HG02798 (cell line): ENCODE results near the gene SEMA6C.
"Not testable (repeated sequence)": the region's sequence is repeated elsewhere in the genome, so short reads cannot be mapped to it uniquely, and the experiment has no call there.

Experiments
- ATAC-seq: cut with Tn5 transposase; IDR thresholded peaks from one replicate; pipeline ENCODE4 v1.9.1; 2021; ENCODE audit warnings: mild to moderate bottlenecking; ENCODE audit not compliant: unreplicated experiment, poor library complexity

Gene SEMA6C

DNA sequence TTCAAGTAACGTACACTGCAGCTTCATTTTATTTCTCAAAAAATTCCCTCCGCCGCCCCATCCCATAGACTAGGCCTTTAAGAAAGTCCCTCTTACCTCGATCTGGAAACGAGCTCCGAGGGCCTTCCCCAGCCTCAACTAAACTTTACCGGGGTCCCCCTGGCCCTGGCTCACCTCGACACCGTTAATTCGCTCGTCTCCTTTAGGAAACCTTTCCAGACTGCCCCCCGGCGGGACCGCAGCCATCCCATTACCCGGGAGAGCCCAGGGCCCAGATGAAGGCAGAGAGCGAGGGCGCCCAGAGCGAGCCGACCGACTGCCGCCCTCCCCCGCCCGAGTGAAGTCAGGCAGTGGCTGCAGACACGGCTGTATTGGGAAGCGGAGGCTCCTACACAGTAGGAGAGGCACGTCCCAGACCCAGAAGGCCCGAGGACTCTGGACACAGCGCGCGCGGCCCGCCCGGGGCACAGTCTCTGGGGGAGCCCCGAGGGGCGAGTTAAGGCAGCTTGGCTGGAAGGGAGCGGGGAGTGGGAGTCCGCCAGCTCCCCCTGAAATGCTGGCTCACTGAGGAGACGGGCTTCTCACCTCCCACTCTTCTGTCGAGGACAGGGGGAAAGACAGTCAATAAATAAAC lies 14.6 kb downstream of the SEMA6C start:
- ATAC-seq, result no peak

DNA sequence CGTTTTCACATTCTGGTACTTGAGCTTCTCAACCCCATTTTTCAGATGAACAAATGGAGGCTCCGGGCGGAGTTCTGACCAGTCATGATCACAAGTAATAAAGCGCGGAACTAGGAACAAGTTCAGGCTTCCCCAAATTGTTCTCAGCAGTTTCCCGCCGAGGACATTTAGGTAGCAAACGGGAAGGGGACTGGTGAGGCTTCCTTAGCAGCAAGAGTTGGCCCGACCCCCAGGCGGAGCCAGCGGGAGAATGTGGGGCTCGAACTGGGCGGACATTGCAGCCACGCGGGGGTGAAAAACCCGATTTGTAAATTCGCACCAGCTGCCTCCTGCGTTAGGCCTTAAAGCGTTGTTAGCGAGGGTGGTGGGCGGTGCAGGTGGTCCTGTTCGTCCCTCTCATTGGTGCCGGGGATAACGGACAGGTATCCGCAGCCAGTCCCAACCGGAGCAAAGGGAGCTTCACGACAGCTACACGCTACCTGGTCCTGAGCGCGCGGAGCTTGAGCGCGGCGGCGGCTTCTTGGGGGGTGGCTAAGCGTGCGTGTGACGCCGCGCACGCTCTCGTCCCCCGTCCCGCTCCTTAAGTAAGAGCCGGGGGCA lies 15.3 kb downstream of the SEMA6C start:
- no peak for ATAC-seq

DNA sequence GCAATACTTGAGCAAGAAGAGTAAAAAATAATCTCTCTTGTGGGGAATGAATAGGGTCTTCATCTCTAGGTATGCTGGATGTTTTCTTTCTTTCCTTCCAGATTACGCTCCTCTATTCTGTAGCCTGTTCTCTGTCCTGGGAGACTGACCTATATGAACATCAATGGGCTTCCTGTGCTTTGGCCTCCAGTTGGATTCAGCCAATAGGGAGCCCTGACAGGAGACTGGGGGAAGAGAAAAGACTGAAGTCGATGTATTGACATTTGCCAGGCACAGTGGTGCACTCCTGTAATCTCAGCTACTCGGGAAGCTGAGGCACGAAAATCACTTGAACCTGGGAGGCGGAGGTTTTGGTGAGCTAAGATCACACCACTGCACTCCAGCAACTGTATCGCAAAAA lies 17.6 kb downstream of the SEMA6C start:
- ATAC-seq, result no peak

DNA sequence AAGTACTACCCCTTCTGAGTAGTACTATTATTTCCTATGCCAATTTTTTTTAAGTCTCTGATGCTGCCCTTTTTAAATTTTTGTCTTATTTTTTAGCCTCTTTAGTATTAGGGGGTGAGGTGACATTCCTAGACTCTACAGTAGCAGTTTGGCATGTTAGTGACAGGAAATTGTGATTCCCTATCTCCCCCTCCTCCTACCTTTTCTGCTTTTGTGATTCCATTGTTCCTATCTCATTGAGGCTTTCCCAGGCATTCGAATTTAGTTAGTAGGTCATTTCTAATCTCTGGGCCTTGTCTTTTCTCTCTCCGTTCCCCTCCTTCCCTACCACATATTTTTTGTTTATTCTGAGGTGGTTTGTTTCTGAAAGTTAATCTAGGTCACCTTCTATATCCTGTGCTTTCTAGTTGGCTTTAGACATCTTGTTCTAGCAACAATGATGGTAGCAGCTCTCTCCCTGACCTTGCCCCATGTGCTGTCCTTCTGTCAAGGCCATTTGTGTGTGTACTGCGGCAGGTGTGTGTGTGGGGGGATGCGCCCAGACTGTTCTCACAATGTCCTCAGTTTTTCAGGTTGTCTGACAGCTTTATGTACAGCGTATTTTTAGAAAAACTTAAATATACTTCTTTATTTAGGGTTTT lies 21.5 kb downstream of the SEMA6C start:
- no peak for ATAC-seq

DNA sequence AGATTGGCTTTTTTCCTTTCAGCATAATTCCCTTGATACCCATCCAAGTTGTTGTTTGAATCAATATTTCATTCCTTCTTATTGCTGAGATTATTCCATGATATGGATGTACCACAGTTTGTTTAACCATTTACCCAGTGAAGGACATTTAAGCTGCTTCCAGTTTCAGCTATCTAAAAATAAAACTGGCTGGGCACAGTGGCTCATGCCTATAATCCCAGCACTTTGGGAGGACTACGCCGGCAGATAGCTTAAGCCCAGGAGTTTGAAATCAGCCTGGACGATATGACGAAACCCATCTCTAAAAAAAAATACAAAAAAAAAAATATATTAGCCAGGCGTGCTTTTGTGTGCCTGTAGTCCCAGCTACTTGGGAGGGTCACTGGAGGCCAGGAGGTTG lies 32.6 kb downstream of the SEMA6C start:
- ATAC-seq, result no peak

DNA sequence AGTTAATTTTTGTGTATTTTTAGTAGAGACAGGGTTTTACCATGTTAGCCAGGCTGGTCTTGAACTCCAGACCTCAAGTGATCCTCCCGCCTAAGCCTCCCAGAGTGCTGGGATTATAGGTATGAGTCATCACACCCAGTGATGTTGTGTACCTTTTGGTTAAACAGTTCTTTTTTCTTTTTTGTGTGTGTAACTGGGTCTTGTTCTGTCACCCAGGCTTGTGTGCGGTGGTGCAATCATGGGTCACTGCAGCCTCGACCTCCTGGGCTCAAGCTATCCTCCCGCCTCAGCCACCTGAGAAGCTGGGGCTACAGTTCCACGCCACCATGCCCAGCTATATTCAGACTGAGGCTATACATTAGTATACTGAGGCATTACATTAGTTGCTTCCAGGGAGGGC lies 38.1 kb downstream of the SEMA6C start:
- no peak for ATAC-seq

DNA sequence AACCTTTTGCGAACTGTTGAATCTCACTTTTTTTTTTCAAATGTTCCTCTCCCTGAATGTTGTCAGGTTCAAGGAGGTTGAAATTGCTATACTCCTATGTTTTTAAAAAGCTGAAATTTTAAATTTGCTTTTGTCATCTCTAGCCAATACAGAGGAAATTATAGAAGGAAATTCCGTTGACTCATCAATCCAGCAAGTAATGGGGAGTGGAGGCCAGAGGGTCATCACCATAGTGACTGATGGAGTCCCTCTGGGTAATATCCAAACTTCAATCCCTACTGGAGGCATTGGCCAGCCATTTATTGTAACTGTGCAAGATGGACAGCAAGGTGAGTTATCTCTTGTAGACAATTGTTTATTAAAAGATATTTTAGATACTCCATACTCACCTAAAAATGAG lies 39.5 kb downstream of the SEMA6C start:
- no peak for ATAC-seq

DNA sequence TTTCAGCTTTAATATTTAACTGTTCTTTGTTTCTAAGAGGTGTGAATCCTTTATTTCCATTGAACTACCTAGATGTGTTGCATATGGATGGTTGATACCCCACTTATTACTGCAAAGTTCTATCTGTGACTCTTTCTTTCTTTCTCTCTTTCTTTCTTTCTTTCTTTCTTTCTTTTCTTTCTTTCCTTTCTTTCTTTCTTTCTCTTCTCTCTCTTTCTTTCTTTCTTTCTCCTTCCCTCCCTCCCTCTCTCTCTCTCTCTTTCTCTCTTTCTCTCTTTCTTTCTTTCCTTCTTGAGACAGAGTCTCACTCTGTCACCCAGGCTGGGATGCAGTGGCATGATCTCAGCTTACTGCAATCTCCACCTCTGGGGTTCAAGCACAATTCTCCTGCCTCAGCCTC lies 41.8 kb downstream of the SEMA6C start:
- ATAC-seq, result no peak

DNA sequence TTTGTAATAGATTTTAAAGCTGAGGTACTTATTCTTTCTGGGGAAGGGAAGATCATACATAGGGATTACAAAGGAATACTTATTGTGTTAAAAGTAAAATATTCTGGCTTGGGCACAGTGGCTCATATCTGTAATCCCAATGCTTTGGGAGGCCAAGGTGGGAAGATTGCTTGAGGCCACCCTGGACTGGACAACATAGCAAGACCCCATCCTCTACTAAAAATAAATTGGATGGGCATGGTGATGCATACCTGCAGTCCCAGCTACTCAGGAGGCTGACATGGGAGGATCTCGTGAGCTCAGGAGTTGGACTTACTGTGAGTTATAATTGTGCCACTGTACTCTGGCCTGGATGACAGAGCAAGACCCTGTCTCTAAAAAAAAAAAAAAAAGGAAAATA lies 48.3 kb downstream of the SEMA6C start:
- ATAC-seq, result no peak

DNA sequence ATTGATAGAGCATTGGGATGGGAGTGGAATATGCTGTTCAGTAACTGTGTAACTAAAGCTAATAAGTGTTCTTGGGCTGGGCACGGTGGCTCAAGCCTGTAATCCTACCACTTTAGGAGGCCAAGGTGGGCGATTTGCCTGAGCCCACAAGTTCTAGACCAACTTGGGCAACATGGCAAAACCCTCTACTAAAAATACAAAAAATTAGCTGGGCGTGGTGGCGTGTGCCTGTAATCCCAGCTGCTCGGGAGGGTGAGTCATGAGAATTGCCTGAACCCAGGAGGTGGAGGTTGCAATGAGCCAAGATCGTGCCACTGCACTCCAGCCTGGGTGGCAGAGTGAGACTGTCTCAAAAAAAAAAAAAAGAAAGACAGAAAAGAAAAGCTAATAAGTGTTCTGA lies 49.0 kb downstream of the SEMA6C start:
- ATAC-seq, result not testable (repeated sequence)

DNA sequence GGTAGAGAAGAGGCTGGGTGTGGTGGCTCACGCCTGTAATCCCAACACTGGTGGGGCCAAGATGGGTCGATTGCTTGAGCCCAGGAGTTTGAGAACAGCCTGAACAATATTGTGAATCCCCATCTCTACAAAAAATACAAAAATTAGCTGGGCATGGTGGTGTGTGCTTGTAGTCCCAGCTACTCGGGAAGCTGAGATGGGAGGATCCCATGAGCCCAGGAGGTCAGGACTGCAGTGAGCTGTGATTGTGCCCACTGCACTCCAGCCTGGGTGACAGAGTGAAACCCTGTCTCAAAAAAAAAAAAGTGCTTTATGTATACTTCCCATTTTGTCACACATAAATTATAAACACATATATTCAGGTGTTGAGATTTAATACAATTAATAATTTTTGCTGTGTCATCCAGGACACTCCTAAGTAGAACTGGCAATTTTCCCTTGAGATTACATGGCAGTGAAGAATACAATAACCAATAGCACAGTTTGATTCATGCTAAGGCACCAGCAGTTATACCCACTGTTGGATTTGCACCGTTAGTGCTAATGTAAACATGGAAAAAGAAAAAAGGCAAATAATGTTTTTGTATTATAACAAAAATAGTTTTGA lies 60.4 kb downstream of the SEMA6C start:
- no peak for ATAC-seq
